MM.1S (cell line): ENCODE measurements around the gene POU1F1.
A peak's percentile ranks its signal among the peaks of the same experiment; 100 is the strongest.
"Not testable (repeated sequence)": the region's sequence is repeated elsewhere in the genome, so short reads cannot be mapped to it uniquely, and the experiment has no call there.

Source experiments
- DNase-seq: peaks from one replicate; pipeline ENCODE4 v3.0.0-alpha.2; 2015
- H2AFZ ChIP-seq: fragments of 300-600 bp; sonication (generic); 2 replicates; pipeline ENCODE4 v1.6.0; 2016; ENCODE audit warnings: antibody characterized with exemption, low read length
- H3F3A ChIP-seq: fragments of 300-600 bp; sonication (generic); 2 replicates; pipeline ENCODE4 v1.6.1; 2016; ENCODE audit warnings: mild to moderate bottlenecking, antibody characterized with exemption, low read length, moderate library complexity, mixed read lengths; ENCODE audit not compliant: insufficient read depth
- H3K27ac ChIP-seq: fragments of 300-600 bp; sonication (generic); 2 replicates; pipeline ENCODE4 v1.5.1; 2016; ENCODE audit warnings: mild to moderate bottlenecking, low read length
- H3K27me3 ChIP-seq: fragments of 300-600 bp; sonication (generic); replicated peaks from 2 replicates; pipeline ENCODE4 v1.6.0; 2016; ENCODE audit warnings: low read length; ENCODE audit not compliant: insufficient read depth
- H3K36me3 ChIP-seq: fragments of 300-600 bp; sonication (generic); replicated peaks from 2 replicates; pipeline ENCODE4 v1.6.1; 2016; ENCODE audit warnings: mild to moderate bottlenecking, low read length, mixed read lengths; ENCODE audit not compliant: insufficient read depth
- H3K4me1 ChIP-seq: fragments of 300-600 bp; sonication (generic); 2 replicates; pipeline ENCODE4 v1.6.1; 2016; ENCODE audit warnings: low read length, mixed read lengths
- H3K4me2 ChIP-seq: fragments of 300-600 bp; sonication (generic); 2 replicates; pipeline ENCODE4 v1.6.0; 2016; ENCODE audit warnings: low read depth, low read length
- H3K4me3 ChIP-seq: fragments of 300-600 bp; sonication (generic); 2 replicates; pipeline ENCODE4 v1.5.1; 2016; ENCODE audit warnings: low read length, mixed read lengths
- H3K79me2 ChIP-seq: fragments of 300-600 bp; sonication (generic); 2 replicates; pipeline ENCODE4 v1.6.1; 2016; ENCODE audit warnings: mixed run types, low read length, mixed read lengths
- H3K9ac ChIP-seq: fragments of 300-600 bp; sonication (generic); 2 replicates; pipeline ENCODE4 v1.6.1; 2016; ENCODE audit warnings: low read length, mixed read lengths
- H3K9me2 ChIP-seq: fragments of 300-600 bp; sonication (generic); replicated peaks from 2 replicates; pipeline ENCODE4 v1.6.1; 2016; ENCODE audit warnings: mild to moderate bottlenecking, low read length, mixed read lengths; ENCODE audit not compliant: insufficient read depth
- H3K9me3 ChIP-seq: fragments of 300-600 bp; sonication (generic); replicated peaks from 2 replicates; pipeline ENCODE4 v1.6.1; 2016; ENCODE audit warnings: mild to moderate bottlenecking, low read length, mixed read lengths; ENCODE audit not compliant: insufficient read depth
- H4K20me1 ChIP-seq: fragments of 300-600 bp; sonication (generic); 2 replicates; pipeline ENCODE4 v1.6.1; 2016; ENCODE audit warnings: mild to moderate bottlenecking, low read length, moderate library complexity, mixed read lengths; ENCODE audit not compliant: insufficient read depth
- EZH2 ChIP-seq: fragments of 300-600 bp; sonication (generic); optimal IDR thresholded peaks from 2 replicates; pipeline ENCODE3; 2017; ENCODE audit warnings: low read depth, mild to moderate bottlenecking, antibody characterized with exemption, low read length, mixed read lengths
- EZH2phosphoT487 ChIP-seq: fragments of 300-600 bp; sonication (generic); IDR thresholded peaks from 2 replicates; pipeline ENCODE4 v1.6.1; 2018; ENCODE audit warnings: antibody characterized with exemption, low read length
- TF ChIP-seq, protein P1 (sequence below): fragments of 300-600 bp; sonication (generic); IDR thresholded peaks from 2 replicates; pipeline ENCODE4 v1.5.1; 2016; ENCODE audit warnings: antibody characterized with exemption, low read length, mixed read lengths

POU1F1 gene

DNA sequence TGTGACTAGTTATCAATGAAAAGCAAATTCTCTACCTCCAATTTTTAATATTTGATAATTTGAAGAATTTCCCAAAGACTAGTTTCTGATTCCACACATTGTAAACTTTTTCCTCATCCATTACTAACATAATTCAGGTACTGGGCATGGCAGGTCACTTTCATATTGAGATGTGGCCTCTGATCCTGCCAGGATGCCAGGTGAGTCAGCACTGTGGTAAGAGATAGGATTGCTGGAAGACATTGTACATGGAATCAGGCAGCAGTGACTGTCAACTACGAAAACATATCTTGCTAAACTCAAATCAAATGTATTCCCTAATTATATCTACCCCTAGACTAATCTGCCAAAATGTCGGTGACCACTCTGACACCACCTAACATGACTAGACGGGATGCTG is 33.2 kb upstream of the POU1F1 start:
- Histone ChIP-seq H3F3A (no peaks in the 10 kb centered on the region), H3K79me2 (no peaks in the 10 kb centered on the region), H3K9me3 (no peaks in the 10 kb centered on the region), H3K27ac (no peak overlapping the region), H3K36me3 (no peaks in the 10 kb centered on the region), H3K4me2 (no peak overlapping the region), H4K20me1 (no peaks in the 10 kb centered on the region), H3K4me3 (no peak overlapping the region), H2AFZ (no peak overlapping the region), H3K27me3 (no peaks in the 10 kb centered on the region), H3K9me2 (no peaks in the 10 kb centered on the region), H3K9ac (no peak overlapping the region), H3K4me1 (no peaks in the 10 kb centered on the region)
- DNase-seq: no peak
- no peak for TF ChIP-seq EZH2

DNA sequence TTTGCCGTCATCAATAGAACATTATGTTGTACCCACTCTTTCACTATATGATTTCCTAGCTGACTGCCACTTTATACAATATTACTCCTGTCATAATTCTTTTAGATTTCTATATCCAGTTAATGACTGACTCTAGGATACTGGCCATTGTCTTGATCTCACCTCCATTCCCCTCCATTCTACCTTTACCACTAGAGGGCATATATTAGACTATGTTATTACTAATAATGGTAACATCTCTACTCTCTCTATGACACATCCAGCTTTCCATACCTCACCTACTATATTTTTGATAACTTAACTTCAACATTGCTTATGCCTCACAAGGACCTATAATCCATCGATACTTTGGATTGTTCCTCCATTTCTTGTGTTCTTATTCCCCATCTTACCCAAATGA is 31.4 kb upstream of the POU1F1 start:
- Histone ChIP-seq H4K20me1 (no peaks in the 10 kb centered on the region), H3K9ac (no peak overlapping the region), H3K4me2 (no peak overlapping the region), H3K79me2 (no peaks in the 10 kb centered on the region), H3K4me3 (no peak overlapping the region), H3K4me1 (no peaks in the 10 kb centered on the region), H3K27ac (no peak overlapping the region), H3K27me3 (no peaks in the 10 kb centered on the region), H3K36me3 (no peaks in the 10 kb centered on the region), H3K9me2 (no peaks in the 10 kb centered on the region), H3F3A (no peaks in the 10 kb centered on the region), H2AFZ (no peak overlapping the region), H3K9me3 (no peaks in the 10 kb centered on the region)
- DNase-seq: no peak
- TF ChIP-seq EZH2 (no peak), EZH2phosphoT487 (no peak)
- TF ChIP-seq, protein P1, sequence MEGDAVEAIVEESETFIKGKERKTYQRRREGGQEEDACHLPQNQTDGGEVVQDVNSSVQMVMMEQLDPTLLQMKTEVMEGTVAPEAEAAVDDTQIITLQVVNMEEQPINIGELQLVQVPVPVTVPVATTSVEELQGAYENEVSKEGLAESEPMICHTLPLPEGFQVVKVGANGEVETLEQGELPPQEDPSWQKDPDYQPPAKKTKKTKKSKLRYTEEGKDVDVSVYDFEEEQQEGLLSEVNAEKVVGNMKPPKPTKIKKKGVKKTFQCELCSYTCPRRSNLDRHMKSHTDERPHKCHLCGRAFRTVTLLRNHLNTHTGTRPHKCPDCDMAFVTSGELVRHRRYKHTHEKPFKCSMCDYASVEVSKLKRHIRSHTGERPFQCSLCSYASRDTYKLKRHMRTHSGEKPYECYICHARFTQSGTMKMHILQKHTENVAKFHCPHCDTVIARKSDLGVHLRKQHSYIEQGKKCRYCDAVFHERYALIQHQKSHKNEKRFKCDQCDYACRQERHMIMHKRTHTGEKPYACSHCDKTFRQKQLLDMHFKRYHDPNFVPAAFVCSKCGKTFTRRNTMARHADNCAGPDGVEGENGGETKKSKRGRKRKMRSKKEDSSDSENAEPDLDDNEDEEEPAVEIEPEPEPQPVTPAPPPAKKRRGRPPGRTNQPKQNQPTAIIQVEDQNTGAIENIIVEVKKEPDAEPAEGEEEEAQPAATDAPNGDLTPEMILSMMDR: peak; percentile 29

DNA sequence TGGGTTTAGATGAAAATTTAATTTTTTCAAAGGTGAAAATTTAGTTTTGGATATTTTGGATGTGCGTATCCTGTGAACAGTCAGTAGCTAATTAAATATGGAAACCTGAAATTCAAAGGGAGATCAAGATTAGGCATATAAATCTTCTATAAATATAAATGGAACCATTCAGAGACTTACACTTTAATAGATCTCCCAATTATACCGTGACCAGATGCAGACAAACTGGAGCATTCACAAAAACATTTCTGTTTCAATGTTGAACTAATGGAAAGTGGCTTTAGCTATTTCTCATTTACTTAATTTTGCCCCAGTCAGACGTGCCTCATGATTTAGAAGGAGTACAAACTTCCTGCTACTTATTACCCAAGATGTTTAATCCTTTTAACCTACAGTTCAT is 29.1 kb upstream of the POU1F1 start:
- H4K20me1 ChIP-seq: no peaks in the 10 kb centered on the region
- H3K4me1 ChIP-seq: no peaks in the 10 kb centered on the region
- TF ChIP-seq, protein P1: no peak
- TF ChIP-seq EZH2 (no peak), EZH2phosphoT487 (no peak)
- H3F3A ChIP-seq: no peaks in the 10 kb centered on the region
- H3K9me2 ChIP-seq: no peaks in the 10 kb centered on the region
- no peaks in the 10 kb centered on the region for H3K9me3 ChIP-seq
- no peak overlapping the region for H3K4me2 ChIP-seq
- no peaks in the 10 kb centered on the region for H3K79me2 ChIP-seq
- no peak overlapping the region for H2AFZ ChIP-seq
- H3K9ac ChIP-seq: no peak overlapping the region
- H3K4me3 ChIP-seq: no peak overlapping the region
- no peaks in the 10 kb centered on the region for H3K27me3 ChIP-seq
- H3K36me3 ChIP-seq: no peaks in the 10 kb centered on the region
- DNase-seq: no peak
- no peak overlapping the region for H3K27ac ChIP-seq

DNA sequence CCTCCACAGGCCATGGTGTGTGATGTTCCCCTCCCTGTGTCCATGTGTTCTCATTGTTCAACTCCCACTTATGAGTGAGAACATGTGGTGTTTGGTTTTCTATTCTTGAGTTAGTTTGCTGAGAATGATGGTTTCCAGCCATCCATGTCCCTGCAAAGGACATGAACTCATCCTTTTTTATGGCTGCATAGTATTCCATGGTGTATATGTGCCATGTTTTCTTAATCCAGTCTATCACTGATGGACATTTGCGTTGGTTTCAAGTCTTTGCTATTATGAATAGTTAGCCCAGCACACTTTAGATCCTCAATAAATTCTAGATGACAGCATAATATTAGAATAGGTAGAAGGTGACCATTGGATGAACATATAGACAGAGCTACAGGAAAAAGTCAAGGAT is 28.6 kb upstream of the POU1F1 start:
- not testable (repeated sequence) for H3K36me3 ChIP-seq, H3K27ac ChIP-seq, H3K79me2 ChIP-seq, H3K4me2 ChIP-seq, DNase-seq, H4K20me1 ChIP-seq, H3K4me3 ChIP-seq, H3K4me1 ChIP-seq, H3K9me3 ChIP-seq, H3K9ac ChIP-seq, H3F3A ChIP-seq, H3K27me3 ChIP-seq, H2AFZ ChIP-seq, H3K9me2 ChIP-seq
